OCI-M2 (cell line): ENCODE measurements around the gene POLR3GL.
"Not testable (repeated sequence)": the region's sequence is repeated elsewhere in the genome, so short reads cannot be mapped to it uniquely, and the experiment has no call there.

ENCODE experiments used
- DNase-seq: peaks from one replicate; lab custom pipeline; 2025; ENCODE audit not compliant: unreplicated experiment; lab: John Stamatoyannopoulos, UW

The POLR3GL gene

DNA sequence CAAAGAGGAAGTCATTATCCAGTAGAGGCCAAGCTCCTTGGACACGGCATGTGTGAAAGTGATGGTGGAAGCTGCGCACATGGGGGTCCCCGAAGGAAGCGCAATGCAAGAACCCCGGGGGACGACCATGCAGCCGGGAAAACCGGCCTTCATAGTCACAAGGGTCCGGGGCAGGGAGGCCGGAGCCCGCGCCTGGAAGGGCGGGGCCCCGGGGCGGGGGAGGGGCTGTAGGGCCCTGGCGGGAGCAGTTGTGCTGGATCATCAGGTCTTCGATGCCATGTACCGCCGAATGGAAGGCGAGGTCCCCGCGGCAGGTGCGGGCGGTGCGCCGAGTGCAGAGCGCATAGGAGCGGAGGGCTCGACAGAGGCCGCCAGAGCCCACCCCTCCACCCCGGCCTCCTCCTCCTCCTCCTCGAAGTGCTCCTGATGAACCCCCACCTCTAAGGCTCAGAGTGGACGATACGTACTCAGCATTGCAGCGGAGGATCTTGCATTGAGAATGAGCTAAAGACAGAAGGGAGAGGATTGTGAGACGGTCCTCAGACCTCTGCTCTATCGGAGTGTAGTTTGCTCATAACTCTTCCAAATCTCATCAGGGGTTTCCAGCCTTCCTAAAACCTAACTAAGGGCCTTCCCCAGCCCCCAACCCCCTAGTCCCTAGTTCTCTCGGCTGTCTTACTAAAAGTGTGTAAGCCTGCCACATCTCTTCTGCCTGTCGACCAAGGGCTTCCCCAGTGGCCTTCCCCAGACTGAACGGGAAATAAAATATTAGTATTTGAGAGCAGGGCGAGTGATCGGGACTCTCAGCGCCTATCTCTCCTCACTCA is 55.0 kb downstream of the POLR3GL start:
- DNase-seq = no peak

DNA sequence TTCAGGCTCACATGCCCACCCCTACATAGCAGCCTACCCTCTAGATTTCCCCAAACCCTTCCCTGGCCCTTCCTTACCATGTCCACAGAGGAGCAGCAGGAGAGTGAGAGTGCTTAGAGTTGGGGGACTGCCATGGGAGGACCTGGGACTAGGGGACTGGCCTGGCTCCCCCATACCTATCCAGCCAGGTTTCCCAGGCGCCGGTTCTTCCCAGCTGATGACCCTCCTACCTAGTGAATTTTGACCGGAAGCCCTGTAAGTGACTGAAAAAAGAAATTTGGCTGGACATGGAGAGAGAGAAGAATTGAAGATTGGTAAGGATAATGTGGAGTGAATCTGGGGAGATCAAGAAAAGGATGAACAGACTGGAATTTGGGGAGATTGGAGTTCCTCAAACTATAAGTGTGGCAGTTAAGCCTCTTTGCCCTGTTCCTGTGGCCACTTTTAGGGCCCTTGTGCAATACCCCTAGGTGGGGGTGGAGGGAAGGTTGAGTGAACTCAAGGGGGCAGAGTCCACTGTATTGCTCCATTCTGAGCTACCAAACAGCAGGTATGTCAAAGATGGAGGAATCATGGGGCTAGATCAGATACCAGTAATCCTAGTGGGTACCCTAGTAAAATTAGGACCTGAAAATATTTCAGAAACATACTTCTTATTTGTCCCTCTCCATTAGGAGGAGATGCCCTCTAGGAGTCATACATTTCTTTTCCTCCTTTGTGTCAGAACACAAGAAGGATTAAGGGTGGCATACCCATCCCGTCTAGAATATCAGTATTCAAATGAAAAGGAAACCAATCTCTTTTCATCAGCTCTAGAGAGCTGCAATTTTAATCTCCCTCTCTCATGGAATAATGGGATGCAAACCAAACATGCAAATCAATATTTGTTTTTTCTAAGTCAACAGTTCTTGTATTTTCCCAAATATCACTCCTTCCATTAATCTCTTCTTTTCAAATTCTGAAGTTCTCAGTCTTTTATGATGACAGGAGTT is 55.9 kb downstream of the POLR3GL start:
- no peak for DNase-seq

DNA sequence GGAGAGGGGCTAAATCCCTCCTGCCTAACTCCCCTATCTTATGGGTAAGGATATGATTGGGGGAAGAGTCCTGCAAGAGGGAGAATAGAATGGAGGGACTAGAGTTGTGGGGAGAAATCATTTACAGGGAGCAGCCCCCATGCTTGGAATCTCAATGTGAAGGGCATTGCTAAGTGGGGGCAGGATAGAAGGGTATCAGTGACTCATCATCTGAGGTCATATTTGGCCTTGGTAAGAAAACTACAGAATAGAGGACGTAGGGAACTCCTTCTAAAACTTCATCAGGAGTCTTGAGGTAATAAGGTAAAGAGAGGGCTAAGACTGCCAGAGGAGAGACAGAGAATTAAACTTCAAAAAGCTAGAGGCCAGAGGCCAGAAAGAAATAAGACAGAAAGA is 56.6 kb downstream of the POLR3GL start:
- no peak for DNase-seq

DNA sequence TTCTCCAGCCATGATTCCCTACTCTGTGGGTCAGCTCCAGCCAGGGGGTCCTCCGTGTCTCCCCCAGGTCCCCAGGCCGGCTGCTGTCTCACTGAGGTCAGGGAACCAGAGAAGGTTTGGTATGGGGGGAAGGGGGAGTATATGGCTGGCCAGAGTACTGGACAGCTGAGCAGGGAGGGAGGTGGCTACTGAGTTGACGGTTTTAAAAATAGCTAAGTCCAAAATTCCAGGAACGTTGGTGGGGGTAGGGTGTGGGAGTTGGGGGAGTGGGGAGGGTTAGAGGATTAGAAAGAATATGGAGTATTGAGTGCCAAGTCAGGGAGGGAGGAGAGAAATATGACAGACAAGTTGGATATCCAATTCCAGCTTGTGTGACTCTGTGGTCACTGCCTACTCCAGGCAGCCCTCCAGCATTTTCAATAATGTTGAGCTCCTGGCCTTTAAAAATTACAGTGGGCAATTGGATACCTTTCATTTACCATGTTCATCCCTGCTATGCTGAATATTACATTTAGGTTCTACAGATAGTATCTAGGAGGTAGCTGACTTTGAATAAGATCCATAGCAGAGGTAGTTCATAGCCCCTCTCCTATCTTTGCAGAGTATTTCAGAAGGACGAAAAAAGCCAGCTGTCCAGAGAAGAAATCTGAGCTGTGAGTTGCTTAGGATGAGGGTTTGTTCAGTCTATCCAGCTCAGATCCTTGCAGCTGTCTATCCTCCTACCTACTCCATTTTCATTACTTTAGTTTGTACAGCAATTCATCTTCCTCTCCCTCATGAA is 57.3 kb downstream of the POLR3GL start, which contains the start of gene HJV:
Gene HJV, minus strand, starts transcription at position 114 of the 781 bp plus-strand sequence. CDS start 1,504 bp downstream, outside the sequence.
- DNase-seq = no peak

DNA sequence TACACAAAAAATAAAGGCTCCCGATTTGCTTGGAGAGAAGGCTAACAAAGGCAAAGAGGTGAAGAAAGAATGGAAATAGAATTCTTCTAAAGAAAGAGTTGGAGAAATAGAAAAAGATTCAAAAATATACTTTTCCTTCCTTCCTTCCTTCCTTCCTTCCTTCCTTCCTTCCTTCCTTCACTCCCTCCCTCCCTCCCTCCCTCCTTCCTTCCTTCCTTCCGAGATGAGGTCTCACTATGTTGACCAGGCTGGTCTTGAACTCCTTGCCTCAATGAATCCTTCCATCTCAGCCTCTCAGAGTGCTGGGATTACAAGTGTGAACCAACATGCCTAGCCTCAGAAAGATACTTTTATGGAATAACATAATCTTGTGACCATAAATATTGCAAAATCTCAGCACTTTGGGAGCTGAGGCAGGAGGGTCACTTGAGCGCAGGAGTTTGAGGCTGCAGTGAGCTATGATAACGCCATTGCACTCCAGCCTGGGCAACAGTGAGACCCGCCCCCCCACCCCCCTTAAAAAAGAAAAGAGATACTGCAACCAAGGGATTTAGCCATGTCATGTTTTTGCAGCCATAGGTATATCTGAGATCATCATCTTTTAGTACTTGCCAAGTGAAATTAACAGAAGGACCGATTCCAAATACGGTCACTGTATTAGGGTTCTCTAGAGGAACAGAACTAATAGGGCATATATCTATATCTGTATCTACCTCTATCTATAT is 58.1 kb downstream of the POLR3GL start:
- DNase-seq = no peak

DNA sequence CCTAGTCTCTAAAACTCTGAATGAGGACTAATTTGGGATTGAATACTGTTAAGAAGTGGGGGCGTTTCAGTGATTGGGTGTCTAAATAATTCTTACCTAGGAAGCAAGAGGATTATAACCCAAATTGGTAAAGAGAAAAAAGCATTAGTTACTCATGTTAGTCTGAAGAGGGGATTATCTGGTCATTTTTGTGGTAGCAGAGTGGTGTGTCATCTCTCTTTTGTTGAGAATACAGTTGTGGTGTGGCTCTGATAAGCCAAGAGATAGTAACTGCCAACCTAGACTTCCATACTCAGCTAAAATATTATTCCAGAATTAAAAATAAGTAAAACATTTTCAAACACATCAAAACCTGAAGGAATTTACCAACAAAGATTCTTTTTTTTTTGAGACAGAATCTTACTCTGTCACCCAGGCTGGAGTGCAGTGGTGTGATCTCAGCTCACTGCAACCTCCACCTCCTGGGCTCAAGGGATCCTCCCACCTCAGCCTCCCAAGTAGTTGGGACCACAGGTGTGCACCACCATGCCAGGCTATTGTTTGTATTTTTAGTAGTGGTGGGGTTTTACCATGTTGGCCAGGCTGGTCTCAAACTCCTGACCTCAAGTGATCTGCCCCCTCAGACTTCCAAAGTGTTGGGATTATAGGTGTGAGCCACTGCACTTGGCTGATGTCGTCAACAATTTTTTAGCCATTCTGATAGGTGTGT is 61.5 kb downstream of the POLR3GL start:
- not testable (repeated sequence) for DNase-seq

DNA sequence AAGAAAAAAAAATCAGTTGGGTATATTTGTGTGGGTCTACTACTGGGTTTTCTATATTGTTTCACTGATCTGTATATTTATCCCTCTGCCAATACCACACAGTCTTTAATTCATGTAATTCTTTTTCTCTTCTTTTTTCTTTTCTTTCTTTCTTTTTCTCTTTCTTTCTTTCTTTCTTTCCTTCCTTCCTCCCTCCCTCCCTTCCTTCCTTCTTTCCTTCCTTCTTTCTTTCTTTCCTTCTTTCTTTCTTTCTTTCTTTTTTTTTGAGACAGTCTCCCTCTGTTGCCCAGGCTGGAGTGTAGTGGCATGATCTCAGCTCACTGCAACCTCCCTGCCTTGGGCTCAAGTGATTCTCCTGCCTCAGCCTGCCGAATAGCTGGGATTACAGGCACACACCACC is 62.2 kb downstream of the POLR3GL start:
- not testable (repeated sequence) for DNase-seq
